Measurements from ENCODE around the gene ATG5. TPM values are rescaled to one million over a fixed set of nuclear protein-coding genes. Genes with fewer than 3 reads are reported as not detected.

The ATG5 gene
- total and polyA plus RNA-seq, 2 experiments from 2014 or later: 35.4 to 42.8 TPM

DNA sequence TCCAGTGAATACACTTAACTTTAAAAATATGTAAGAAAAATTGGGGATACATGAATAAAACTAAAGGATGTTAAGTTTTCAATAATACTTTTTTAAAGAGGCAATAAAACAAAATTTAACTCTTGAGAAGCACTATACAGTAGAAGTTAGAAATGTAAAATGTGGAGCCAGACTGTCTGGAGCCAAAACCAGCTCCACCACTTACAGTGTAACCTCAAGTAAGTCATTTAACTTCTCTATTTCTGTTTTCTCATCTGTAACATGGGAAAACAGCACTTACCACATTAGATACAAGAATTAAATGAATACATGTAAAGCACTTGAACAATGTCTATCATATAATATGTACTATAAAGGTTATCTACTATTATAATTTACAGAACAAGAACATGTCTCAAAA lies 6.7 kb downstream of the ATG5 start:
- peaks cover 6% of the 10 kb centered on the region for H4K20me1 ChIP-seq (ENCODE audit: insufficient read depth, poor library complexity, severe bottlenecking)
- H3K27me3 ChIP-seq: no peaks in the 10 kb centered on the region
- TF ChIP-seq, protein P1, sequence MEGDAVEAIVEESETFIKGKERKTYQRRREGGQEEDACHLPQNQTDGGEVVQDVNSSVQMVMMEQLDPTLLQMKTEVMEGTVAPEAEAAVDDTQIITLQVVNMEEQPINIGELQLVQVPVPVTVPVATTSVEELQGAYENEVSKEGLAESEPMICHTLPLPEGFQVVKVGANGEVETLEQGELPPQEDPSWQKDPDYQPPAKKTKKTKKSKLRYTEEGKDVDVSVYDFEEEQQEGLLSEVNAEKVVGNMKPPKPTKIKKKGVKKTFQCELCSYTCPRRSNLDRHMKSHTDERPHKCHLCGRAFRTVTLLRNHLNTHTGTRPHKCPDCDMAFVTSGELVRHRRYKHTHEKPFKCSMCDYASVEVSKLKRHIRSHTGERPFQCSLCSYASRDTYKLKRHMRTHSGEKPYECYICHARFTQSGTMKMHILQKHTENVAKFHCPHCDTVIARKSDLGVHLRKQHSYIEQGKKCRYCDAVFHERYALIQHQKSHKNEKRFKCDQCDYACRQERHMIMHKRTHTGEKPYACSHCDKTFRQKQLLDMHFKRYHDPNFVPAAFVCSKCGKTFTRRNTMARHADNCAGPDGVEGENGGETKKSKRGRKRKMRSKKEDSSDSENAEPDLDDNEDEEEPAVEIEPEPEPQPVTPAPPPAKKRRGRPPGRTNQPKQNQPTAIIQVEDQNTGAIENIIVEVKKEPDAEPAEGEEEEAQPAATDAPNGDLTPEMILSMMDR (IDR thresholded peaks at IDR 0.05; ENCODE audit: poor library complexity): no peak
- TF ChIP-seq EZH2 (IDR thresholded peaks at IDR 0.05; ENCODE audit: borderline replicate concordance): no peak
- TF ChIP-seq EZH2phosphoT487 (IDR thresholded peaks at IDR 0.05; ENCODE audit: low read depth, severe bottlenecking, unreplicated experiment): no peak
- peaks cover 2% of the 10 kb centered on the region for H3K4me1 ChIP-seq (ENCODE audit: insufficient read depth)
- H3K27ac ChIP-seq: no peak overlapping the region
- no peak overlapping the region for H3K4me2 ChIP-seq
- H2AFZ ChIP-seq: no peak overlapping the region
- no peak overlapping the region for H3K4me3 ChIP-seq
- peaks cover 83% of the 10 kb centered on the region for H3K79me2 ChIP-seq
- no peaks in the 10 kb centered on the region for H3K9me2 ChIP-seq (replicated peaks; ENCODE audit: insufficient read depth)
- H3K9me3 ChIP-seq (ENCODE audit: low read depth): no peaks in the 10 kb centered on the region
- no peak for DNase-seq (ENCODE audit: low spot score)
- H3K36me3 ChIP-seq (replicated peaks; ENCODE audit: insufficient read depth, low read depth): no peaks in the 10 kb centered on the region

DNA sequence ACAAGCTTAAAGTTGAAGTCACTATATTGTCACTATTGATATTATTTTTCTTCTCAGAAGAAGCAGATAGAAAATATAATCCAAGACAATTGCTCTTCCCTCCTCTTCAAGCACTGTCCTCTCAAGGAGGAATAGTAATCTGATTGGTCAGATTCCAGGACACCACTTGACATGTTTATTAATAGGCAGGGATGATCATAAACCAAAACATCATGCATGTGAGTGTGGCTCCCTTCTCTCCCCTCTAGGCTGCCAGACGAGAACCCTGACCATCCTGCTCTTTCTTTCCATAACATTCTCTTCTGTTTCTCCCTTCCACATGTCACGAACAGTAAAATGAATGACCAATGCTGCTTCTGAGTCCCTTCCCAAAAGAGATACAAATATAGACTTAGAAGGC lies 7.5 kb downstream of the ATG5 start:
- H3K27ac ChIP-seq: no peak overlapping the region
- H3K36me3 ChIP-seq (replicated peaks; ENCODE audit: insufficient read depth, low read depth): no peaks in the 10 kb centered on the region
- DNase-seq (ENCODE audit: low spot score): no peak
- TF ChIP-seq EZH2 (IDR thresholded peaks at IDR 0.05; ENCODE audit: borderline replicate concordance) (no peak), EZH2phosphoT487 (IDR thresholded peaks at IDR 0.05; ENCODE audit: low read depth, severe bottlenecking, unreplicated experiment) (no peak)
- TF ChIP-seq, protein P1 (IDR thresholded peaks at IDR 0.05; ENCODE audit: poor library complexity): no peak
- H3K27me3 ChIP-seq: no peaks in the 10 kb centered on the region
- peaks cover 75% of the 10 kb centered on the region for H3K79me2 ChIP-seq
- 70% methylated on average over 2 of the region's 2 CpGs for WGBS (ENCODE audit: low lambda C conversion rate, missing lambda C conversion rate)
- H4K20me1 ChIP-seq (ENCODE audit: insufficient read depth, poor library complexity, severe bottlenecking): peaks cover 6% of the 10 kb centered on the region
- H2AFZ ChIP-seq: no peak overlapping the region
- no peaks in the 10 kb centered on the region for H3K9me3 ChIP-seq (ENCODE audit: low read depth)
- no peak overlapping the region for H3K4me3 ChIP-seq
- no peaks in the 10 kb centered on the region for H3K9me2 ChIP-seq (replicated peaks; ENCODE audit: insufficient read depth)
- no peak overlapping the region for H3K4me2 ChIP-seq
- H3K4me1 ChIP-seq (ENCODE audit: insufficient read depth): no peaks in the 10 kb centered on the region

DNA sequence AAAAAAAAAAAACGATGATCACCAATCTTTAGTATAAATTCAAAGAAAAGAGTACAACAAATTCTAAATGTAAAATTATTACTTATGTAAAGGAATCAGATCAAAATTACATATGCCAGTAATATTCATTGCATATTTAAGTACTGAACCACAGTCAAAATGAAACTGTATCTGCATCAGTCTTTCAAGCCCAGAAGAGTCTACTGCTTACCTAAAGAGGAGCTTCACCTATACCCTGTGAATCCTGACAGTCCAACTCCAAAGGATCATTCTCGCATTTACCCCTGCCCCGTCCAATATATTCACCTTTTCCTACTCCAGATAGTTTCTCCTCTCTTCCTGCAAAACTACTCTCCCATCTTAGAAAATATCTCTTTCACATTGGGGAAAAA lies 9.2 kb downstream of the ATG5 start:
- Histone ChIP-seq H3K4me2 (no peak overlapping the region), H3K9me2 (replicated peaks; ENCODE audit: insufficient read depth) (no peaks in the 10 kb centered on the region), H2AFZ (no peak overlapping the region), H3K79me2 (peaks cover 64% of the 10 kb centered on the region), H3K9me3 (ENCODE audit: low read depth) (no peaks in the 10 kb centered on the region), H3K4me1 (ENCODE audit: insufficient read depth) (no peaks in the 10 kb centered on the region), H3K36me3 (replicated peaks; ENCODE audit: insufficient read depth, low read depth) (no peaks in the 10 kb centered on the region), H3K4me3 (no peak overlapping the region), H3K27ac (no peak overlapping the region), H3K27me3 (no peaks in the 10 kb centered on the region), H4K20me1 (ENCODE audit: insufficient read depth, poor library complexity, severe bottlenecking) (peaks cover 6% of the 10 kb centered on the region)
- no peak for DNase-seq (ENCODE audit: low spot score)
- TF ChIP-seq EZH2phosphoT487 (IDR thresholded peaks at IDR 0.05; ENCODE audit: low read depth, severe bottlenecking, unreplicated experiment): no peak
- TF ChIP-seq, protein P1 (IDR thresholded peaks at IDR 0.05; ENCODE audit: poor library complexity): no peak
- no peak for TF ChIP-seq EZH2 (IDR thresholded peaks at IDR 0.05; ENCODE audit: borderline replicate concordance)
- WGBS (ENCODE audit: low lambda C conversion rate, missing lambda C conversion rate): 96% methylated on average over 3 of the region's 3 CpGs
